Stimulated activated CD4-positive, alpha-beta T cell treated with anti-CD3 and anti-CD28 coated beads, Interleukin-4, amount 100 ng/mL, for 1 hour (primary cell): Measurements from ENCODE around the gene NPPA.
A peak's percentile ranks its signal among the peaks of the same experiment; 100 is the strongest.

Experiments
- DNase-seq: peaks from one replicate; pipeline ENCODE4 v3.0.0-alpha.2; 2020

Gene NPPA

GRCh38 chr1:11841245-11842153 is 6.1 kb downstream of the NPPA start:
- DNase-seq = no peak

- DNase-seq = no peak
Observed at GRCh38 chr1:11839727-11840705, 7.6 kb downstream of the NPPA start.

GRCh38 chr1:11838349-11839272 is 9.0 kb downstream of the NPPA start:
- peak; percentile 77 for DNase-seq

GRCh38 chr1:11837767-11838348 is 9.7 kb downstream of the NPPA start:
- DNase-seq = no peak

GRCh38 chr1:11836955-11837766 is 10.4 kb downstream of the NPPA start:
- DNase-seq = no peak

GRCh38 chr1:11835441-11836225 is 11.9 kb downstream of the NPPA start:
- DNase-seq = no peak

- no peak for DNase-seq
Observed at GRCh38 chr1:11833900-11834299, 13.7 kb downstream of the NPPA start.

GRCh38 chr1:11833497-11833896 is 14.1 kb downstream of the NPPA start:
- no peak for DNase-seq

GRCh38 chr1:11831945-11832725 is 15.4 kb downstream of the NPPA start:
- no peak for DNase-seq

- no peak for DNase-seq
Observed at GRCh38 chr1:11828511-11828910, 19.1 kb downstream of the NPPA start.

GRCh38 chr1:11826946-11827345 is 20.6 kb downstream of the NPPA start:
- DNase-seq = no peak

- no peak for DNase-seq
Observed at GRCh38 chr1:11825131-11825530, 22.5 kb downstream of the NPPA start.

GRCh38 chr1:11823366-11824137 is 24.0 kb downstream of the NPPA start:
- no peak for DNase-seq

- no peak for DNase-seq
Observed at GRCh38 chr1:11822091-11822490, 25.5 kb downstream of the NPPA start.

- DNase-seq = no peak
Observed at GRCh38 chr1:11817192-11817591, 30.4 kb downstream of the NPPA start.

GRCh38 chr1:11813021-11813420 is 34.6 kb downstream of the NPPA start:
- no peak for DNase-seq

- DNase-seq = no peak
Observed at GRCh38 chr1:11807133-11807532, 40.5 kb downstream of the NPPA start.

GRCh38 chr1:11806307-11806936 is 41.2 kb downstream of the NPPA start:
- no peak for DNase-seq
